ENCODE results near the gene MGMT.

The MGMT gene

GRCh38 chr10:129816656-129817045 lies 349.6 kb downstream of the MGMT start:
- in situ Hi-C loops (cut with HindIII; ENCODE audit: low sequenced_read_pairs), result no loop called here
- TF ChIP-seq CTCF (IDR thresholded peaks at IDR 0.05; ENCODE audit: low read depth, low read length, missing control alignments), result no peak
- no peak for DNase-seq (ENCODE audit: low read depth)
- H3K4me3 ChIP-seq (ENCODE audit: low read depth, low read length), result no peak overlapping the region
